Neural cell (in vitro differentiated cells): ENCODE results near the gene APP.

Source experiments
- EZH2 ChIP-seq: fragments of 200-600, 300-800 bp; shearing (Covaris generic), sonication (generic); IDR thresholded peaks from 2 replicates; pipeline ENCODE4 v1.6.1; 2014; ENCODE audit warnings: antibody characterized with exemption, low read length, borderline replicate concordance, mild to moderate bottlenecking; ENCODE audit not compliant: insufficient read depth, poor library complexity, severe bottlenecking
- MXI1 ChIP-seq: fragments of 450-650 bp; conservative IDR thresholded peaks from 2 replicates; pipeline ENCODE4 v1.6.1; 2014; ENCODE audit warnings: antibody characterized with exemption, mild to moderate bottlenecking; ENCODE audit not compliant: poor library complexity, severe bottlenecking
- POLR2AphosphoS5 ChIP-seq: IDR thresholded peaks from 2 replicates; pipeline ENCODE4 v1.6.1; 2012
- TAF1 ChIP-seq: IDR thresholded peaks from 2 replicates; pipeline ENCODE4 v1.6.1; 2012; ENCODE audit warnings: low read depth
- TF ChIP-seq, protein P1 (sequence below): fragments of 450-650 bp; IDR thresholded peaks from 2 replicates; pipeline ENCODE4 v1.5.1; 2014; ENCODE audit warnings: antibody characterized with exemption, mild to moderate bottlenecking, moderate library complexity; ENCODE audit not compliant: poor library complexity, severe bottlenecking
- TF ChIP-seq, protein P2 (sequence below): IDR thresholded peaks from 2 replicates; pipeline ENCODE4 v1.6.1; 2012; ENCODE audit warnings: borderline replicate concordance

DNA sequence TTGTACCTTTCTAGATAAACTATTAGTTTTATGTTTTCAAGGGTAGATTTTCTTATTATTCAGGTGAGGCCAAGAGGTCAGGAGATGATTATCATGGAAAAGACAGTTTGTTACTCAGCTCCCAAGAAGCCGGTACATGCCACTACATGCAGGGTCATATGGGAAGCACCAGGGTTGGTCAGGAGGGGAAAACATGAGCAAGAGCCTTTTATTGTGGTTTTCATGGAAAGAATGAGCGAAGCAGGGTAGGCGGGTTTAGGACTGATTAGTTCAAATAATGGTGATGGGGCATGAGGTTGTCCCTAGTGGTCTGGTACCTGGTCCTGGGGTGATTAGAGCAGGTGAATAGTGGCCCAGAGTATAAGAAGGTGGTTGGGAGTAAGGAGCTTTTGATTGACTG lies 189.9 kb downstream of the APP start:
- TF ChIP-seq, protein P1, sequence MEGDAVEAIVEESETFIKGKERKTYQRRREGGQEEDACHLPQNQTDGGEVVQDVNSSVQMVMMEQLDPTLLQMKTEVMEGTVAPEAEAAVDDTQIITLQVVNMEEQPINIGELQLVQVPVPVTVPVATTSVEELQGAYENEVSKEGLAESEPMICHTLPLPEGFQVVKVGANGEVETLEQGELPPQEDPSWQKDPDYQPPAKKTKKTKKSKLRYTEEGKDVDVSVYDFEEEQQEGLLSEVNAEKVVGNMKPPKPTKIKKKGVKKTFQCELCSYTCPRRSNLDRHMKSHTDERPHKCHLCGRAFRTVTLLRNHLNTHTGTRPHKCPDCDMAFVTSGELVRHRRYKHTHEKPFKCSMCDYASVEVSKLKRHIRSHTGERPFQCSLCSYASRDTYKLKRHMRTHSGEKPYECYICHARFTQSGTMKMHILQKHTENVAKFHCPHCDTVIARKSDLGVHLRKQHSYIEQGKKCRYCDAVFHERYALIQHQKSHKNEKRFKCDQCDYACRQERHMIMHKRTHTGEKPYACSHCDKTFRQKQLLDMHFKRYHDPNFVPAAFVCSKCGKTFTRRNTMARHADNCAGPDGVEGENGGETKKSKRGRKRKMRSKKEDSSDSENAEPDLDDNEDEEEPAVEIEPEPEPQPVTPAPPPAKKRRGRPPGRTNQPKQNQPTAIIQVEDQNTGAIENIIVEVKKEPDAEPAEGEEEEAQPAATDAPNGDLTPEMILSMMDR = no peak
- TF ChIP-seq EZH2 (no peak), MXI1 (no peak), POLR2AphosphoS5 (no peak), TAF1 (no peak)
- TF ChIP-seq, protein P2, sequence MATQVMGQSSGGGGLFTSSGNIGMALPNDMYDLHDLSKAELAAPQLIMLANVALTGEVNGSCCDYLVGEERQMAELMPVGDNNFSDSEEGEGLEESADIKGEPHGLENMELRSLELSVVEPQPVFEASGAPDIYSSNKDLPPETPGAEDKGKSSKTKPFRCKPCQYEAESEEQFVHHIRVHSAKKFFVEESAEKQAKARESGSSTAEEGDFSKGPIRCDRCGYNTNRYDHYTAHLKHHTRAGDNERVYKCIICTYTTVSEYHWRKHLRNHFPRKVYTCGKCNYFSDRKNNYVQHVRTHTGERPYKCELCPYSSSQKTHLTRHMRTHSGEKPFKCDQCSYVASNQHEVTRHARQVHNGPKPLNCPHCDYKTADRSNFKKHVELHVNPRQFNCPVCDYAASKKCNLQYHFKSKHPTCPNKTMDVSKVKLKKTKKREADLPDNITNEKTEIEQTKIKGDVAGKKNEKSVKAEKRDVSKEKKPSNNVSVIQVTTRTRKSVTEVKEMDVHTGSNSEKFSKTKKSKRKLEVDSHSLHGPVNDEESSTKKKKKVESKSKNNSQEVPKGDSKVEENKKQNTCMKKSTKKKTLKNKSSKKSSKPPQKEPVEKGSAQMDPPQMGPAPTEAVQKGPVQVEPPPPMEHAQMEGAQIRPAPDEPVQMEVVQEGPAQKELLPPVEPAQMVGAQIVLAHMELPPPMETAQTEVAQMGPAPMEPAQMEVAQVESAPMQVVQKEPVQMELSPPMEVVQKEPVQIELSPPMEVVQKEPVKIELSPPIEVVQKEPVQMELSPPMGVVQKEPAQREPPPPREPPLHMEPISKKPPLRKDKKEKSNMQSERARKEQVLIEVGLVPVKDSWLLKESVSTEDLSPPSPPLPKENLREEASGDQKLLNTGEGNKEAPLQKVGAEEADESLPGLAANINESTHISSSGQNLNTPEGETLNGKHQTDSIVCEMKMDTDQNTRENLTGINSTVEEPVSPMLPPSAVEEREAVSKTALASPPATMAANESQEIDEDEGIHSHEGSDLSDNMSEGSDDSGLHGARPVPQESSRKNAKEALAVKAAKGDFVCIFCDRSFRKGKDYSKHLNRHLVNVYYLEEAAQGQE = no peak
